Kidney epithelial cell (primary cell): ENCODE results near the gene SMAD7. TPM values are rescaled to one million over a fixed set of nuclear protein-coding genes. Genes with fewer than 3 reads are reported as not detected.

Experiments used
- DNase-seq: peaks from one replicate; pipeline ENCODE4 v3.0.0-alpha.2; 2010; ENCODE audit warnings: low read depth
- H3K27me3 ChIP-seq: 2 replicates; pipeline ENCODE4 v1.6.0; 2011; ENCODE audit warnings: low read length; ENCODE audit not compliant: control insufficient read depth, insufficient read depth
- H3K36me3 ChIP-seq: 2 replicates; pipeline ENCODE4 v1.5.1; 2011; ENCODE audit warnings: low read length; ENCODE audit not compliant: control insufficient read depth, insufficient read depth
- H3K4me3 ChIP-seq: 2 replicates; pipeline ENCODE4 v1.5.1; 2011; ENCODE audit warnings: low read depth, mild to moderate bottlenecking, control low read depth, low read length
- total RNA-seq: library from RNA; depleted of rRNA; stranded (reverse); fragments of >200 nt; gene quantifications from 2 replicates; pipeline ENCODE4 v1.2.3, GENCODE V29; 2015
- TF ChIP-seq, protein P1 (sequence below): IDR thresholded peaks from 2 replicates; pipeline ENCODE4 v1.5.1; 2011; ENCODE audit warnings: mild to moderate bottlenecking, moderate library complexity, low read length, control low read depth, inconsistent platforms; ENCODE audit not compliant: insufficient read depth, poor library complexity, severe bottlenecking

The SMAD7 gene
- total RNA-seq, 1 donor from 2014 or later: 54.3 TPM

GRCh38 chr18:48894799-48895346 lies 55.9 kb downstream of the SMAD7 start:
- TF ChIP-seq, protein P1, sequence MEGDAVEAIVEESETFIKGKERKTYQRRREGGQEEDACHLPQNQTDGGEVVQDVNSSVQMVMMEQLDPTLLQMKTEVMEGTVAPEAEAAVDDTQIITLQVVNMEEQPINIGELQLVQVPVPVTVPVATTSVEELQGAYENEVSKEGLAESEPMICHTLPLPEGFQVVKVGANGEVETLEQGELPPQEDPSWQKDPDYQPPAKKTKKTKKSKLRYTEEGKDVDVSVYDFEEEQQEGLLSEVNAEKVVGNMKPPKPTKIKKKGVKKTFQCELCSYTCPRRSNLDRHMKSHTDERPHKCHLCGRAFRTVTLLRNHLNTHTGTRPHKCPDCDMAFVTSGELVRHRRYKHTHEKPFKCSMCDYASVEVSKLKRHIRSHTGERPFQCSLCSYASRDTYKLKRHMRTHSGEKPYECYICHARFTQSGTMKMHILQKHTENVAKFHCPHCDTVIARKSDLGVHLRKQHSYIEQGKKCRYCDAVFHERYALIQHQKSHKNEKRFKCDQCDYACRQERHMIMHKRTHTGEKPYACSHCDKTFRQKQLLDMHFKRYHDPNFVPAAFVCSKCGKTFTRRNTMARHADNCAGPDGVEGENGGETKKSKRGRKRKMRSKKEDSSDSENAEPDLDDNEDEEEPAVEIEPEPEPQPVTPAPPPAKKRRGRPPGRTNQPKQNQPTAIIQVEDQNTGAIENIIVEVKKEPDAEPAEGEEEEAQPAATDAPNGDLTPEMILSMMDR: no peak
- Histone ChIP-seq H3K36me3 (no peaks in the 10 kb centered on the region), H3K27me3 (no peaks in the 10 kb centered on the region), H3K4me3 (no peak overlapping the region)
- no peak for DNase-seq

- TF ChIP-seq, protein P1: no peak
- no peak for DNase-seq
- Histone ChIP-seq H3K27me3 (no peaks in the 10 kb centered on the region), H3K36me3 (no peaks in the 10 kb centered on the region), H3K4me3 (no peak overlapping the region)
Measured at GRCh38 chr18:48893608-48894600, 56.9 kb downstream of the SMAD7 start.

GRCh38 chr18:48893061-48893607 lies 57.6 kb downstream of the SMAD7 start:
- Histone ChIP-seq H3K4me3 (no peak overlapping the region), H3K36me3 (no peaks in the 10 kb centered on the region), H3K27me3 (no peaks in the 10 kb centered on the region)
- no peak for DNase-seq
- TF ChIP-seq, protein P1: no peak

DNA sequence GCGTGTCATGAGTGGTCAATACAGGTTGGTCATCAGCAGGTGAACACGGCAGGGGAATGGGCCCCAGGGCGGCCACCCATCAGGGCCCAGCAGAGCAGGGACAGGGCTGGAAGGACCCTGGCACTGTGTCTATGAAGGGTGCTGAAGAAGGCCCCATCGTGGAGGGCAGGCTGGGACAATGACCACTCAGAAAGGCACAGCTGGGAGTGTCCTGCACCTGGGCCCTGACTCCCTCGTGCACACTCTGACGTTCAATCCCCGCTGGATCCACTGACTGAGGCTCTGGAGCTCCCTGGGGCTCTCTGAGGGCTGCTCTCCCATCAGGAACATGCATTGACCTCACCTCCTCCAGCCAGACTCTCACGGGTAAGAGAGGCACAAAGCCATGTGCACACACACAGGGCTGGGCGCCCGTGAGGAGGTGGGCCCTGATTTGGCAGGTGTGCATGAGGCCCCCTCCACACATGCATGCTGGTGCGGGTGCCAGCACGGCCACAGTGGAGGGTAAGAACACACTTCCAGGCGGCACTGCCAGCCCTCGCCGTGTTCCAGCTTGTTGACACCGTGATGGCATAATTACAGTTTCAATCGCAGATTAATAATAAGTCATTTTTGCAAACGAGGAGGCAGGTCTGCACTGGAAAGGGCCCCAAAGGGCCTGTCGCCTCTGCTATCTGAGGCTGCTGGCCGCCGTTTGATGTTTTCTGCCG lies 58.5 kb downstream of the SMAD7 start:
- Histone ChIP-seq H3K27me3 (no peaks in the 10 kb centered on the region), H3K36me3 (no peaks in the 10 kb centered on the region), H3K4me3 (no peak overlapping the region)
- TF ChIP-seq, protein P1: no peak
- DNase-seq: no peak

DNA sequence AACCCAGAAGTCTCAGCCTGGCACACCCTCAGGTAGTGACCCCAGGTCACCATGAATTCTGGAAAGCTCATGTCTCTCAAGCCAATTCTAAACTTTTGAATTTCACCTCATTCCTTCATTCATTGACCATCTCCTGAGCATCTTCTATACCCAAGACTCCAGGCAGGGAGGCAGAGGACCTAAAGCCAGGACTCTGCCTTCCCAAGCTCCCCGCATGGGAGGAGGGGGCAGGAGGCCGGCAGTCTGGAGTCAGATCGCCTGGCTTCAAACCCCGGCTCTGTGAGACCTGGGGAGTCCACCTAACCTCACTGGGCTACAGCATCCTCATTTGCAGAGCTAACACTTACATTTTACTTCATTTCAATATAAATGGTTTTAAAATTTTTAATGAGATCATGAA lies 59.0 kb downstream of the SMAD7 start:
- no peak for DNase-seq
- no peaks in the 10 kb centered on the region for H3K27me3 ChIP-seq
- no peak overlapping the region for H3K4me3 ChIP-seq
- no peaks in the 10 kb centered on the region for H3K36me3 ChIP-seq
- TF ChIP-seq, protein P1: no peak
